ENCODE results near the gene RORB. TPM values are rescaled to one million over a fixed set of nuclear protein-coding genes. Genes with fewer than 3 reads are reported as not detected.

The RORB gene
- total RNA-seq, 2 donors from 2014 or later, result not detected

GRCh38 chr9:74573640-74574191 lies 76.6 kb downstream of the RORB start:
- DNase-seq (no peak), ATAC-seq (no peak)
- no peaks in the 10 kb centered on the region for H3K4me1 Mint-ChIP-seq
- H3K36me3 Mint-ChIP-seq (ENCODE audit: low read depth), result no peaks in the 10 kb centered on the region
- H3K4me3 Mint-ChIP-seq, result no peak overlapping the region
- H3K27me3 Mint-ChIP-seq, result peaks cover 5% of the 10 kb centered on the region
- no peaks in the 10 kb centered on the region for H3K9me3 ChIP-seq (ENCODE audit: control insufficient read depth, low read length, poor library complexity, severe bottlenecking)
- H3K27ac Mint-ChIP-seq, result no peak overlapping the region

- Mint-ChIP-seq H3K4me3 (no peak overlapping the region), H3K36me3 (ENCODE audit: low read depth) (no peaks in the 10 kb centered on the region), H3K27me3 (peaks cover 5% of the 10 kb centered on the region), H3K4me1 (no peaks in the 10 kb centered on the region), H3K27ac (no peak overlapping the region)
- no peak for DNase-seq
- no peaks in the 10 kb centered on the region for H3K9me3 ChIP-seq (ENCODE audit: control insufficient read depth, low read length, poor library complexity, severe bottlenecking)
- ATAC-seq, result no peak
Observed at GRCh38 chr9:74576176-74576575, 79.0 kb downstream of the RORB start.

- Mint-ChIP-seq H3K36me3 (ENCODE audit: low read depth) (no peaks in the 10 kb centered on the region), H3K27me3 (no peaks in the 10 kb centered on the region), H3K4me3 (no peak overlapping the region), H3K27ac (no peak overlapping the region), H3K4me1 (no peaks in the 10 kb centered on the region)
- DNase-seq (no peak), ATAC-seq (no peak)
- no peaks in the 10 kb centered on the region for H3K9me3 ChIP-seq (ENCODE audit: control insufficient read depth, low read length, poor library complexity, severe bottlenecking)
Observed at GRCh38 chr9:74577956-74578355, 80.8 kb downstream of the RORB start.

- no peak overlapping the region for H3K4me3 Mint-ChIP-seq
- no peaks in the 10 kb centered on the region for H3K36me3 Mint-ChIP-seq (ENCODE audit: low read depth)
- DNase-seq, result no peak
- ATAC-seq, result no peak
- H3K27me3 Mint-ChIP-seq, result peaks cover 7% of the 10 kb centered on the region
- no peaks in the 10 kb centered on the region for H3K9me3 ChIP-seq (ENCODE audit: control insufficient read depth, low read length, poor library complexity, severe bottlenecking)
- no peaks in the 10 kb centered on the region for H3K4me1 Mint-ChIP-seq
- no peak overlapping the region for H3K27ac Mint-ChIP-seq
Observed at GRCh38 chr9:74589576-74589975, 92.4 kb downstream of the RORB start.

GRCh38 chr9:74595286-74595685 lies 98.2 kb downstream of the RORB start:
- H3K4me3 Mint-ChIP-seq, result no peak overlapping the region

GRCh38 chr9:74598874-74599273 lies 101.7 kb downstream of the RORB start:
- DNase-seq, result no peak
- H3K4me1 Mint-ChIP-seq, result no peaks in the 10 kb centered on the region
- no peak overlapping the region for H3K4me3 Mint-ChIP-seq
- ATAC-seq, result no peak
- H3K36me3 Mint-ChIP-seq (ENCODE audit: low read depth), result no peaks in the 10 kb centered on the region
- no peaks in the 10 kb centered on the region for H3K27me3 Mint-ChIP-seq
- no peaks in the 10 kb centered on the region for H3K9me3 ChIP-seq (ENCODE audit: control insufficient read depth, low read length, poor library complexity, severe bottlenecking)
- no peak overlapping the region for H3K27ac Mint-ChIP-seq

More at GRCh38 chr9:74595286-74595685, 98.2 kb downstream of the RORB start:
- H3K27me3 Mint-ChIP-seq, result peaks cover 7% of the 10 kb centered on the region
- no peaks in the 10 kb centered on the region for H3K9me3 ChIP-seq (ENCODE audit: control insufficient read depth, low read length, poor library complexity, severe bottlenecking)
- no peak overlapping the region for H3K27ac Mint-ChIP-seq
- no peak for DNase-seq
- no peak for ATAC-seq
- H3K4me1 Mint-ChIP-seq, result no peaks in the 10 kb centered on the region
- no peaks in the 10 kb centered on the region for H3K36me3 Mint-ChIP-seq (ENCODE audit: low read depth)

GRCh38 chr9:74609671-74610405 lies 112.7 kb downstream of the RORB start:
- Mint-ChIP-seq H3K36me3 (ENCODE audit: low read depth) (no peaks in the 10 kb centered on the region), H3K4me1 (no peaks in the 10 kb centered on the region), H3K27ac (no peak overlapping the region), H3K27me3 (peaks cover 26% of the 10 kb centered on the region), H3K4me3 (no peak overlapping the region)
- ATAC-seq (no peak), DNase-seq (no peak)
- H3K9me3 ChIP-seq (ENCODE audit: control insufficient read depth, low read length, poor library complexity, severe bottlenecking), result no peaks in the 10 kb centered on the region

GRCh38 chr9:74610523-74611061 lies 113.5 kb downstream of the RORB start:
- H3K4me1 Mint-ChIP-seq, result no peaks in the 10 kb centered on the region
- H3K27ac Mint-ChIP-seq, result no peak overlapping the region
- DNase-seq (no peak), ATAC-seq (no peak)
- H3K9me3 ChIP-seq (ENCODE audit: control insufficient read depth, low read length, poor library complexity, severe bottlenecking), result no peaks in the 10 kb centered on the region
- no peak overlapping the region for H3K4me3 Mint-ChIP-seq
- peaks cover 26% of the 10 kb centered on the region for H3K27me3 Mint-ChIP-seq
- H3K36me3 Mint-ChIP-seq (ENCODE audit: low read depth), result no peaks in the 10 kb centered on the region

- Mint-ChIP-seq H3K4me1 (no peaks in the 10 kb centered on the region), H3K4me3 (no peak overlapping the region), H3K36me3 (ENCODE audit: low read depth) (no peaks in the 10 kb centered on the region), H3K27ac (no peak overlapping the region), H3K27me3 (peaks cover 8% of the 10 kb centered on the region)
- no peak for DNase-seq
- no peaks in the 10 kb centered on the region for H3K9me3 ChIP-seq (ENCODE audit: control insufficient read depth, low read length, poor library complexity, severe bottlenecking)
- ATAC-seq, result no peak
Observed at GRCh38 chr9:74630228-74630627, 133.1 kb downstream of the RORB start.

- H3K9me3 ChIP-seq (ENCODE audit: control insufficient read depth, low read length, poor library complexity, severe bottlenecking), result no peaks in the 10 kb centered on the region
- no peak for DNase-seq
- Mint-ChIP-seq H3K27ac (no peak overlapping the region), H3K4me1 (no peaks in the 10 kb centered on the region), H3K4me3 (no peak overlapping the region), H3K36me3 (ENCODE audit: low read depth) (no peaks in the 10 kb centered on the region), H3K27me3 (peaks cover 16% of the 10 kb centered on the region)
- ATAC-seq, result no peak
Observed at GRCh38 chr9:74639112-74639511, 142.0 kb downstream of the RORB start.

- no peaks in the 10 kb centered on the region for H3K9me3 ChIP-seq (ENCODE audit: control insufficient read depth, low read length, poor library complexity, severe bottlenecking)
- DNase-seq (no peak), ATAC-seq (no peak)
- Mint-ChIP-seq H3K27me3 (peaks cover 21% of the 10 kb centered on the region), H3K27ac (no peak overlapping the region), H3K4me3 (no peak overlapping the region), H3K36me3 (ENCODE audit: low read depth) (no peaks in the 10 kb centered on the region), H3K4me1 (no peaks in the 10 kb centered on the region)
Observed at GRCh38 chr9:74642376-74642775, 145.2 kb downstream of the RORB start.

- H3K27ac Mint-ChIP-seq, result no peak overlapping the region
- H3K4me1 Mint-ChIP-seq, result no peaks in the 10 kb centered on the region
- H3K36me3 Mint-ChIP-seq (ENCODE audit: low read depth), result no peaks in the 10 kb centered on the region
- peaks cover 21% of the 10 kb centered on the region for H3K27me3 Mint-ChIP-seq
- ATAC-seq (no peak), DNase-seq (no peak)
- no peaks in the 10 kb centered on the region for H3K9me3 ChIP-seq (ENCODE audit: control insufficient read depth, low read length, poor library complexity, severe bottlenecking)
- no peak overlapping the region for H3K4me3 Mint-ChIP-seq
Observed at GRCh38 chr9:74643303-74643923, 146.3 kb downstream of the RORB start.

GRCh38 chr9:74644023-74644422 lies 146.9 kb downstream of the RORB start:
- ATAC-seq (no peak), DNase-seq (no peak)
- no peaks in the 10 kb centered on the region for H3K9me3 ChIP-seq (ENCODE audit: control insufficient read depth, low read length, poor library complexity, severe bottlenecking)
- Mint-ChIP-seq H3K4me3 (no peak overlapping the region), H3K36me3 (ENCODE audit: low read depth) (no peaks in the 10 kb centered on the region), H3K27ac (no peak overlapping the region), H3K27me3 (peaks cover 19% of the 10 kb centered on the region), H3K4me1 (no peaks in the 10 kb centered on the region)

All from T-helper 17 cell (primary cell).